ENCODE measurements around the gene DNAJA4.

DNAJA4 gene

GRCh38 chr15:78247911-78248310 is 16.5 kb upstream of the DNAJA4 start:
- Histone ChIP-seq H3K9me2 (replicated peaks; ENCODE audit: low read depth, low read length) (no peaks in the 10 kb centered on the region), H3K4me2 (ENCODE audit: low read depth, low read length, poor library complexity, severe bottlenecking) (no peak overlapping the region), H2AFZ (ENCODE audit: low read length) (no peak overlapping the region), H3K27me3 (ENCODE audit: insufficient read depth, low read length, poor library complexity, severe bottlenecking) (no peaks in the 10 kb centered on the region), H3K36me3 (ENCODE audit: insufficient read depth, low read length) (no peaks in the 10 kb centered on the region), H3K4me3 (ENCODE audit: low read length, poor library complexity, severe bottlenecking) (no peak overlapping the region), H3K9ac (ENCODE audit: low read depth, low read length, poor library complexity, severe bottlenecking) (no peak overlapping the region), H3F3A (ENCODE audit: low read depth) (no peaks in the 10 kb centered on the region), H4K20me1 (ENCODE audit: insufficient read depth, low read length, poor library complexity, severe bottlenecking) (no peaks in the 10 kb centered on the region), H3K4me1 (ENCODE audit: insufficient read depth, low read length, poor library complexity, severe bottlenecking) (no peaks in the 10 kb centered on the region), H3K9me3 (ENCODE audit: insufficient read depth, low read depth, low read length) (no peaks in the 10 kb centered on the region), H3K79me2 (ENCODE audit: insufficient read depth, low read length) (no peaks in the 10 kb centered on the region)
- no peak for TF ChIP-seq EZH2phosphoT487 (IDR thresholded peaks at IDR 0.05; ENCODE audit: borderline replicate concordance)
- TF ChIP-seq, protein P1, sequence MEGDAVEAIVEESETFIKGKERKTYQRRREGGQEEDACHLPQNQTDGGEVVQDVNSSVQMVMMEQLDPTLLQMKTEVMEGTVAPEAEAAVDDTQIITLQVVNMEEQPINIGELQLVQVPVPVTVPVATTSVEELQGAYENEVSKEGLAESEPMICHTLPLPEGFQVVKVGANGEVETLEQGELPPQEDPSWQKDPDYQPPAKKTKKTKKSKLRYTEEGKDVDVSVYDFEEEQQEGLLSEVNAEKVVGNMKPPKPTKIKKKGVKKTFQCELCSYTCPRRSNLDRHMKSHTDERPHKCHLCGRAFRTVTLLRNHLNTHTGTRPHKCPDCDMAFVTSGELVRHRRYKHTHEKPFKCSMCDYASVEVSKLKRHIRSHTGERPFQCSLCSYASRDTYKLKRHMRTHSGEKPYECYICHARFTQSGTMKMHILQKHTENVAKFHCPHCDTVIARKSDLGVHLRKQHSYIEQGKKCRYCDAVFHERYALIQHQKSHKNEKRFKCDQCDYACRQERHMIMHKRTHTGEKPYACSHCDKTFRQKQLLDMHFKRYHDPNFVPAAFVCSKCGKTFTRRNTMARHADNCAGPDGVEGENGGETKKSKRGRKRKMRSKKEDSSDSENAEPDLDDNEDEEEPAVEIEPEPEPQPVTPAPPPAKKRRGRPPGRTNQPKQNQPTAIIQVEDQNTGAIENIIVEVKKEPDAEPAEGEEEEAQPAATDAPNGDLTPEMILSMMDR (conservative IDR thresholded peaks at IDR 0.05; ENCODE audit: low read length), result no peak

DNA sequence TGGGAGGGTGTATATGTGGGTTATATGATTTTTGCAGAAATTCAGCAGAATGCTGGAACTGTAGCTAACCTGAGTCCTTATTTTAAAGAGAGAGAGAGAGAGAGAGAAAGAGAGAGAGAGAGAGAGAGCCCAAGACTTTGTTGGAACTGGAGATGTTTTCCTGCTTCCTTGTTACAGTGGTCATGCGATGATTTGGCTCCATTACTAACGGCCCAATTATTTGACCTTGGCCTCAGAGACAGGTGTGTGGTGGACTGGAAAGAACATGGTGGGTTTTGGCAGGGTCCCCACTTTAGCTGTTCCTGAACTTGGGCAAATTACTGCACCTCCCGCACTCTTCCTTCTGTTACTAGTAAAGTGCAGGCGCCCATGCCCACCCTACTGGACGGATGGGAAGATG is 15.2 kb upstream of the DNAJA4 start:
- H3K79me2 ChIP-seq (ENCODE audit: insufficient read depth, low read length), result no peaks in the 10 kb centered on the region
- H3K27me3 ChIP-seq (ENCODE audit: insufficient read depth, low read length, poor library complexity, severe bottlenecking), result no peaks in the 10 kb centered on the region
- H3K4me3 ChIP-seq (ENCODE audit: low read length, poor library complexity, severe bottlenecking), result no peak overlapping the region
- no peak overlapping the region for H3K9ac ChIP-seq (ENCODE audit: low read depth, low read length, poor library complexity, severe bottlenecking)
- no peak overlapping the region for H3K4me2 ChIP-seq (ENCODE audit: low read depth, low read length, poor library complexity, severe bottlenecking)
- H3K9me2 ChIP-seq (replicated peaks; ENCODE audit: low read depth, low read length), result no peaks in the 10 kb centered on the region
- no peak for TF ChIP-seq EZH2phosphoT487 (IDR thresholded peaks at IDR 0.05; ENCODE audit: borderline replicate concordance)
- TF ChIP-seq, protein P1 (conservative IDR thresholded peaks at IDR 0.05; ENCODE audit: low read length), result no peak
- H3K36me3 ChIP-seq (ENCODE audit: insufficient read depth, low read length), result no peaks in the 10 kb centered on the region
- H3F3A ChIP-seq (ENCODE audit: low read depth), result no peaks in the 10 kb centered on the region
- H3K4me1 ChIP-seq (ENCODE audit: insufficient read depth, low read length, poor library complexity, severe bottlenecking), result no peaks in the 10 kb centered on the region
- H2AFZ ChIP-seq (ENCODE audit: low read length), result no peak overlapping the region
- H4K20me1 ChIP-seq (ENCODE audit: insufficient read depth, low read length, poor library complexity, severe bottlenecking), result no peaks in the 10 kb centered on the region
- H3K9me3 ChIP-seq (ENCODE audit: insufficient read depth, low read depth, low read length), result no peaks in the 10 kb centered on the region

GRCh38 chr15:78251136-78251535 is 13.2 kb upstream of the DNAJA4 start:
- no peaks in the 10 kb centered on the region for H3K4me1 ChIP-seq (ENCODE audit: insufficient read depth, low read length, poor library complexity, severe bottlenecking)
- TF ChIP-seq, protein P1 (conservative IDR thresholded peaks at IDR 0.05; ENCODE audit: low read length), result no peak
- TF ChIP-seq EZH2phosphoT487 (IDR thresholded peaks at IDR 0.05; ENCODE audit: borderline replicate concordance), result no peak
- H3K4me2 ChIP-seq (ENCODE audit: low read depth, low read length, poor library complexity, severe bottlenecking), result no peak overlapping the region
- no peaks in the 10 kb centered on the region for H3K9me2 ChIP-seq (replicated peaks; ENCODE audit: low read depth, low read length)
- no peak overlapping the region for H3K9ac ChIP-seq (ENCODE audit: low read depth, low read length, poor library complexity, severe bottlenecking)
- H3K79me2 ChIP-seq (ENCODE audit: insufficient read depth, low read length), result no peaks in the 10 kb centered on the region
- no peaks in the 10 kb centered on the region for H3K9me3 ChIP-seq (ENCODE audit: insufficient read depth, low read depth, low read length)
- no peak overlapping the region for H3K4me3 ChIP-seq (ENCODE audit: low read length, poor library complexity, severe bottlenecking)
- H2AFZ ChIP-seq (ENCODE audit: low read length), result no peak overlapping the region
- H3K36me3 ChIP-seq (ENCODE audit: insufficient read depth, low read length), result no peaks in the 10 kb centered on the region
- no peaks in the 10 kb centered on the region for H4K20me1 ChIP-seq (ENCODE audit: insufficient read depth, low read length, poor library complexity, severe bottlenecking)
- no peaks in the 10 kb centered on the region for H3F3A ChIP-seq (ENCODE audit: low read depth)
- H3K27me3 ChIP-seq (ENCODE audit: insufficient read depth, low read length, poor library complexity, severe bottlenecking), result no peaks in the 10 kb centered on the region

Measured in Loucy (cell line).